CD4-positive, CD25-positive, alpha-beta regulatory T cell (primary cell): ENCODE data around the gene MLX. TPM values are rescaled to one million over a fixed set of nuclear protein-coding genes. Genes with fewer than 3 reads are reported as not detected.
"Not testable (repeated sequence)": the region's sequence is repeated elsewhere in the genome, so short reads cannot be mapped to it uniquely, and the experiment has no call there.

Source experiments
- ATAC-seq, 2 donors: fragments of 150-1000 bp; cut with Tn5 transposase; one replicate each; pipeline ENCODE4 v1.10.0; 2021; ENCODE audit warnings: low read depth in 2 of 2, moderate number of reproducible peaks in 2 of 2, moderate library complexity in 1 of 2
- DNase-seq, 3 donors: peaks; one replicate each; pipeline versions ENCODE4 v3.0.0 to v3.0.0-alpha.2; 2012 to 2022; ENCODE audit warnings: mixed read lengths in 1 of 3
- H3K27ac ChIP-seq: one replicate; pipeline ENCODE4 v1.7.0; 2013; ENCODE audit warnings: mild to moderate bottlenecking, low read length; ENCODE audit not compliant: insufficient read depth, poor library complexity, severe bottlenecking
- H3K27me3 ChIP-seq: one replicate; pipeline ENCODE4 v1.7.0; 2013; ENCODE audit warnings: low read length; ENCODE audit not compliant: control insufficient read depth, insufficient read depth
- H3K36me3 ChIP-seq: one replicate; pipeline ENCODE4 v1.7.0; 2013; ENCODE audit warnings: mild to moderate bottlenecking, low read length, moderate library complexity; ENCODE audit not compliant: control insufficient read depth, insufficient read depth
- H3K4me1 ChIP-seq: 2 replicates; pipeline ENCODE4 v1.7.0; 2013; ENCODE audit warnings: mild to moderate bottlenecking, low read length; ENCODE audit not compliant: insufficient read depth, control insufficient read depth, poor library complexity, severe bottlenecking
- H3K4me3 ChIP-seq: one replicate; pipeline ENCODE4 v1.7.0; 2013; ENCODE audit warnings: low read depth, mild to moderate bottlenecking, low read length, moderate library complexity
- H3K9me3 ChIP-seq, 2 experiments: 1 replicate in 1 of 2; 2 replicates in 1 of 2; pipeline ENCODE4 v1.7.0; 2013; ENCODE audit warnings: low read length in 2 of 2, mild to moderate bottlenecking in 1 of 2, moderate library complexity in 1 of 2; ENCODE audit not compliant: control insufficient read depth in 2 of 2
- H3K27ac Mint-ChIP-seq, 3 donors: one replicate each; pipeline ENCODE4 v1.8.0; 2020 to 2022; ENCODE audit warnings: mild to moderate bottlenecking in 3 of 3, mixed read lengths in 3 of 3, moderate library complexity in 2 of 3
- H3K27me3 Mint-ChIP-seq: one replicate; pipeline ENCODE4 v1.8.0; 2022; ENCODE audit warnings: mild to moderate bottlenecking, mixed read lengths
- H3K36me3 Mint-ChIP-seq: one replicate; pipeline ENCODE4 v1.8.0; 2020; ENCODE audit warnings: mixed read lengths
- H3K4me1 Mint-ChIP-seq, 4 donors: one replicate each; pipeline ENCODE4 v1.8.0; 2020 to 2022; ENCODE audit warnings: mixed read lengths in 4 of 4, mild to moderate bottlenecking in 1 of 4
- H3K4me3 Mint-ChIP-seq, 4 donors: one replicate each; pipeline ENCODE4 v1.8.0; 2020 to 2022; ENCODE audit warnings: mild to moderate bottlenecking in 4 of 4, mixed read lengths in 4 of 4, moderate library complexity in 3 of 4
- H3K9me3 Mint-ChIP-seq, 7 donors: one replicate each; pipeline ENCODE4 v1.8.0; 2020 to 2022; ENCODE audit warnings: mixed read lengths in 7 of 7, mild to moderate bottlenecking in 3 of 7, moderate library complexity in 2 of 7
- polyA plus RNA-seq, 4 donors: library from polyadenylated mRNA; unstranded; fragments of 300-500 nt; fragmentation: Illumina TruSeq; gene quantifications; one replicate each; pipeline ENCODE4 v1.2.3, GENCODE V29; 2021
- total RNA-seq: library from RNA; stranded (reverse); gene quantifications from one replicate; pipeline ENCODE4 v1.2.3, GENCODE V29; 2022

The MLX gene
- total and polyA plus RNA-seq, 5 donors from 2014 or later: 40.8 to 55.4 (median 44.7) TPM

- no peak overlapping the region for H3K27ac ChIP-seq
- H3K4me3 ChIP-seq: no peak overlapping the region
- peak overlapping the region in 2 of 3 donors; percentile 60 to 74 for H3K27ac Mint-ChIP-seq
- no peak for ATAC-seq
- H3K9me3 ChIP-seq: no peaks in the 10 kb centered on the region
- peaks cover 8% of the 10 kb centered on the region for H3K36me3 Mint-ChIP-seq
- peaks cover 24% of the 10 kb centered on the region for H3K4me1 ChIP-seq
- H3K27me3 Mint-ChIP-seq: peaks cover 5% of the 10 kb centered on the region
- peak overlapping the region; percentile 68 to 83 (median 78) for H3K4me3 Mint-ChIP-seq
- no peaks in the 10 kb centered on the region for H3K9me3 Mint-ChIP-seq
- peaks cover 0 to 39% (median 20%) of the 10 kb centered on the region in 4 donors for H3K4me1 Mint-ChIP-seq
- no peak for DNase-seq
- H3K36me3 ChIP-seq: no peaks in the 10 kb centered on the region
- no peaks in the 10 kb centered on the region for H3K27me3 ChIP-seq
These were observed 29.0 kb upstream of the MLX start for GRCh38 chr17:42537826-42538451.

- peaks cover 5% of the 10 kb centered on the region for H3K27me3 Mint-ChIP-seq
- peaks cover 8% of the 10 kb centered on the region for H3K36me3 Mint-ChIP-seq
- no peak for ATAC-seq
- H3K27me3 ChIP-seq: no peaks in the 10 kb centered on the region
- H3K9me3 Mint-ChIP-seq: no peaks in the 10 kb centered on the region
- peaks cover 0 to 37% (median 20%) of the 10 kb centered on the region in 4 donors for H3K4me1 Mint-ChIP-seq
- DNase-seq: no peak
- peak overlapping the region in 3 of 4 donors; percentile 58 to 83 (median 68) for H3K4me3 Mint-ChIP-seq
- no peaks in the 10 kb centered on the region for H3K9me3 ChIP-seq
- H3K27ac Mint-ChIP-seq: no peak overlapping the region
- H3K36me3 ChIP-seq: no peaks in the 10 kb centered on the region
- peaks cover 24% of the 10 kb centered on the region for H3K4me1 ChIP-seq
- no peak overlapping the region for H3K27ac ChIP-seq
- H3K4me3 ChIP-seq: no peak overlapping the region
These were observed 28.4 kb upstream of the MLX start for GRCh38 chr17:42538482-42538881.

GRCh38 chr17:42540558-42540957, 26.3 kb upstream of the MLX start:
- peaks cover 24% of the 10 kb centered on the region for H3K4me1 ChIP-seq
- Mint-ChIP-seq H3K27ac (peak overlapping the region in 1 of 3 donors; percentile 43), H3K4me1 (peaks cover 0 to 32% (median 17%) of the 10 kb centered on the region in 4 donors), H3K4me3 (peak overlapping the region in 1 of 4 donors; percentile 70)
- H3K36me3 Mint-ChIP-seq, H3K27ac ChIP-seq, DNase-seq, H3K4me3 ChIP-seq, H3K36me3 ChIP-seq, H3K9me3 ChIP-seq, ATAC-seq, H3K27me3 Mint-ChIP-seq, H3K27me3 ChIP-seq, H3K9me3 Mint-ChIP-seq: not testable (repeated sequence)

GRCh38 chr17:42541041-42541833, 25.7 kb upstream of the MLX start:
- no peak for ATAC-seq
- no peaks in the 10 kb centered on the region for H3K36me3 ChIP-seq
- H3K27me3 ChIP-seq: no peaks in the 10 kb centered on the region
- Mint-ChIP-seq H3K9me3 (no peaks in the 10 kb centered on the region), H3K36me3 (peaks cover 8% of the 10 kb centered on the region), H3K27ac (peak overlapping the region in 2 of 3 donors; percentile 13 to 43), H3K4me1 (peaks cover 0 to 29% (median 14%) of the 10 kb centered on the region in 4 donors), H3K27me3 (no peaks in the 10 kb centered on the region), H3K4me3 (peak overlapping the region in 2 of 4 donors; percentile 8 to 70)
- no peaks in the 10 kb centered on the region for H3K9me3 ChIP-seq
- DNase-seq: no peak
- H3K4me3 ChIP-seq: no peak overlapping the region
- H3K27ac ChIP-seq: no peak overlapping the region
- H3K4me1 ChIP-seq: peaks cover 20% of the 10 kb centered on the region

- Histone ChIP-seq H3K9me3 (no peaks in the 10 kb centered on the region), H3K4me1 (peaks cover 16% of the 10 kb centered on the region), H3K27ac (no peak overlapping the region), H3K27me3 (no peaks in the 10 kb centered on the region), H3K4me3 (no peak overlapping the region), H3K36me3 (no peaks in the 10 kb centered on the region)
- no peak overlapping the region for H3K27ac Mint-ChIP-seq
- H3K4me1 Mint-ChIP-seq: peaks cover 0 to 15% (median 7%) of the 10 kb centered on the region in 4 donors
- ATAC-seq (no peak), DNase-seq (no peak)
- H3K9me3 Mint-ChIP-seq: no peaks in the 10 kb centered on the region
- H3K36me3 Mint-ChIP-seq: peaks cover 8% of the 10 kb centered on the region
- H3K27me3 Mint-ChIP-seq: no peaks in the 10 kb centered on the region
- no peak overlapping the region for H3K4me3 Mint-ChIP-seq
These were observed 23.5 kb upstream of the MLX start for GRCh38 chr17:42543190-42544079.

- ATAC-seq: no peak
- Histone ChIP-seq H3K27ac (no peak overlapping the region), H3K36me3 (no peaks in the 10 kb centered on the region), H3K9me3 (no peaks in the 10 kb centered on the region), H3K4me3 (no peak overlapping the region), H3K27me3 (no peaks in the 10 kb centered on the region), H3K4me1 (peaks cover 21% of the 10 kb centered on the region)
- Mint-ChIP-seq H3K9me3 (no peaks in the 10 kb centered on the region), H3K27me3 (peaks cover 4% of the 10 kb centered on the region), H3K27ac (no peak overlapping the region), H3K4me1 (peaks cover 0 to 22% (median 7%) of the 10 kb centered on the region in 4 donors), H3K4me3 (peak overlapping the region in 1 of 4 donors; percentile 51), H3K36me3 (peaks cover 4% of the 10 kb centered on the region)
- no peak for DNase-seq
These were observed 22.0 kb upstream of the MLX start for GRCh38 chr17:42544874-42545283.

GRCh38 chr17:42545755-42546505, 21.0 kb upstream of the MLX start:
- not testable (repeated sequence) for H3K4me3 Mint-ChIP-seq, DNase-seq, H3K36me3 Mint-ChIP-seq, H3K4me3 ChIP-seq, H3K27me3 ChIP-seq, H3K36me3 ChIP-seq, H3K9me3 ChIP-seq, H3K27me3 Mint-ChIP-seq, ATAC-seq, H3K27ac Mint-ChIP-seq, H3K9me3 Mint-ChIP-seq, H3K27ac ChIP-seq
- H3K4me1 Mint-ChIP-seq: peaks cover 0 to 18% (median 8%) of the 10 kb centered on the region in 4 donors
- peaks cover 20% of the 10 kb centered on the region for H3K4me1 ChIP-seq
